OCI-LY7 (cell line): ENCODE data around the gene ADD3.

Source experiments
- EZH2phosphoT487 ChIP-seq: fragments of 200-600 bp; sonication (generic); IDR thresholded peaks from 2 replicates; pipeline ENCODE4 v1.6.1; 2018; ENCODE audit warnings: low read depth, borderline replicate concordance, mild to moderate bottlenecking, mixed run types, antibody characterized with exemption, low read length, moderate library complexity, mixed read lengths
- TF ChIP-seq, protein P1 (sequence below): fragments of 200-600 bp; sonication (generic); conservative IDR thresholded peaks from 2 replicates; pipeline ENCODE4 v1.5.1; 2014; ENCODE audit warnings: mild to moderate bottlenecking, antibody characterized with exemption, low read length, moderate library complexity, mixed read lengths

DNA sequence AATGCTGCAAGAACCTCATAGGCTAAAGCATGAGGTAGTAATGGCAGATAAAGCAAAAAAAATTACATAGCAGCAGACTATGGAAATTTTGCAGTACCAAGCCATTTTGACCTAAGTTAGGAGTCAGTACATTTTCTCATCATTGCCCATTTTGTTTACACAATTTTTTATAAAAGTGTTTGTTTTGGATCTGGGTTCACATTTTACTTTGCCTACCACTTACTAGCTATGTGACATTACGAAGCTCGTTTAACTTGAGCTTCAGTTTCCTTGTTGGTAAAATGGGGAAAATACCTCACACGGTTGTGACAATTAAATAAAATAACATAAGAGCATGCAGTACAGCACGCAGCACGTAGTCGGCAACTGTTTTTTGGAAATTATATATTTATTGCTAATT lies 99.6 kb downstream of the ADD3 start:
- TF ChIP-seq, protein P1, sequence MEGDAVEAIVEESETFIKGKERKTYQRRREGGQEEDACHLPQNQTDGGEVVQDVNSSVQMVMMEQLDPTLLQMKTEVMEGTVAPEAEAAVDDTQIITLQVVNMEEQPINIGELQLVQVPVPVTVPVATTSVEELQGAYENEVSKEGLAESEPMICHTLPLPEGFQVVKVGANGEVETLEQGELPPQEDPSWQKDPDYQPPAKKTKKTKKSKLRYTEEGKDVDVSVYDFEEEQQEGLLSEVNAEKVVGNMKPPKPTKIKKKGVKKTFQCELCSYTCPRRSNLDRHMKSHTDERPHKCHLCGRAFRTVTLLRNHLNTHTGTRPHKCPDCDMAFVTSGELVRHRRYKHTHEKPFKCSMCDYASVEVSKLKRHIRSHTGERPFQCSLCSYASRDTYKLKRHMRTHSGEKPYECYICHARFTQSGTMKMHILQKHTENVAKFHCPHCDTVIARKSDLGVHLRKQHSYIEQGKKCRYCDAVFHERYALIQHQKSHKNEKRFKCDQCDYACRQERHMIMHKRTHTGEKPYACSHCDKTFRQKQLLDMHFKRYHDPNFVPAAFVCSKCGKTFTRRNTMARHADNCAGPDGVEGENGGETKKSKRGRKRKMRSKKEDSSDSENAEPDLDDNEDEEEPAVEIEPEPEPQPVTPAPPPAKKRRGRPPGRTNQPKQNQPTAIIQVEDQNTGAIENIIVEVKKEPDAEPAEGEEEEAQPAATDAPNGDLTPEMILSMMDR = no peak
- TF ChIP-seq EZH2phosphoT487 = no peak
